GM12892 (cell line): Measurements from ENCODE around the gene TUBB1.

Source experiments
- POLR2A ChIP-seq: IDR thresholded peaks from 2 replicates; pipeline ENCODE4 v1.6.1; 2011; ENCODE audit warnings: low read depth, low read length, control low read depth
- POLR2AphosphoS5 ChIP-seq: IDR thresholded peaks from 2 replicates; pipeline ENCODE4 v1.6.1; 2011; ENCODE audit warnings: low read depth, low read length, control low read depth

GRCh38 chr20:59039233-59039632 lies 20.0 kb downstream of the TUBB1 start:
- TF ChIP-seq POLR2A (no peak), POLR2AphosphoS5 (no peak)
